ENCODE measurements around the gene BACH2.
A peak's percentile ranks its signal among the peaks of the same experiment; 100 is the strongest.
"Not testable (repeated sequence)": the region's sequence is repeated elsewhere in the genome, so short reads cannot be mapped to it uniquely, and the experiment has no call there.

The BACH2 gene

DNA sequence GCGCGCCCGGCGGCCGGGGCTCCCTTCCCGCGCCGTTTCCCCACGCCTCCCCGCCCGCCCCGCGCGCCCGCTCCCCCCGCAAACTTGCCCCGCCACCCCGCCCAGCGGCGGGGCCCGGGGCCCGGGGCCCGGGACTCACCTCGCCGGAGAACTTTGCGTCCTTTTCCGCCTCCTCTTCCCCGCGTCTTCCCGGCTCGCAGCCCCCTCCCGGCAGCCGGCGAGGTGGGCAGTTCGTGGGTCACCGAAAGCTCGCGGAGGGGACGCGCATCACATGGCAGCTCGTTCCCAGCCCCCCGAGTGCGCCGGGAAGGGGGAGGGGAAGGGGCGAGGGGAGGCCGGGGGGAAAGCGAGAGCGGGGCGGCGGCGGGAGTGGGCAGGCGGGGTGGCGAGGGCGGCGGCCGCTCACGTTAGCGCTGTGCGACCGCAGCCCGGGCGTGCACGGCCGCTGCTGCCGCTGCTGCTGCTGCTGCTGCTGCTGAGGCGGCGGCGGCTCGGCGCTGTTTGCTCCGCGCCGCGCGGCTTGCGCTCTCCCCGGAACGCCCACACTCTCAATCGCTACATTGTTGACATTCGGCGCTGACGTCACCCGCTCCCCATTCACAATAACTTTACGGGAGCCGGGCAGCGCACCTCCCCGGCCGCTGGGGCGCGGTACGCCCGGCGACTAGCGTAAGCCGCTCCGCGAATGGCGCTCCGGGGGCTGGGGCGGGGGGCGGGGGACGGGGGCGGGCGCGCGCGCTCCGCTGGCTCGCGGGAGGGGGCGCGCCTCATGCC, at the start of gene BACH2:
BACH2 (minus strand) TSS at position 503 of the 774 bp plus-strand sequence. CDS start 287,999 bp downstream, outside the sequence.
- peak; percentile 90 for DNase-seq

GRCh38 chr6:90343576-90343975, 46.9 kb upstream of the BACH2 start:
- DNase-seq = peak; percentile 41

DNA sequence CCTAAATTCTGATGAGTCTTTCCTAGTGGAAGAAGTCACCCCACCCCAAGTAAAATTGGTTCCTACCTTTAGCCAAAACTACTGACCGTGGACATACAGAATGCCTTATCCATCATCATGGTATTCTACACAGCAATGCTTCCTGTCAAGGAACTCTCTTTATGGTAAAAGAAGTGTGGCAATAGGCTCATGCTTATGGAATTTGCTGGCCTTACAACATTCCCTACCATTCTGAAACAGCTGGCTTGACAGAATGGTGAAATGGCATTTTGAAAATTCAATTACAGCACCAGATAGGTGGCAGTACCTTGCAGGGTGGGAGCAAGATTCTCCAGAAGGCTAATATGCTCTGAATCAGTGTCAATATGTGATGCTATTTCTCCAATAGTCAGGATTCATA, 41.8 kb upstream of the BACH2 start:
- DNase-seq = no peak

DNA sequence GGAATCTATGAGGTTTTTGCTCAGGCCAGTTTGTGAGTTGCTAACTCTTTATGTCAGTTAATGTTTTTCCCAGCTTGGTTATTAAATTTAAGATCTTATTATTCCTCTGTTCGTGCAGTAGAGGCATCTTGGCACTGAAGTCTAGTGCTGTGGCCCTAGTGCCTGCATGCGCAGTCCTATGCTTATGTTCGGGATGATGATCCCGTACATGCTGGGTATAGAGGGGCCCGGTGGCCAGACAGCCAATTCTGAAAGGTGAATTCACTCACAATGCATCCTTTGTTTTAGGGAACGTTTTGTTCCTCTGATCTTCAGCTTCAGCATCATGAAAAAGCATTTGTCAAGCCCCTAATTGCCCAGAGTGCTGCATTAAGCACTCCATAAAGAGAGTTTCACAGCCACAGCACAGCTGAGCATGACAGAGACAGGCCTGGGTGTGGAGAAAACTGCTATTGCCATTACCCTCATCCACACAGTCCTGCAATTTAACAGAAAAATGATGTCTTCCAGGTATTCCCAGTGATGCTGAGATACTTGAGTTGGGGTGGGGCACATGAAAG, 39.8 kb upstream of the BACH2 start:
- DNase-seq = no peak

DNA sequence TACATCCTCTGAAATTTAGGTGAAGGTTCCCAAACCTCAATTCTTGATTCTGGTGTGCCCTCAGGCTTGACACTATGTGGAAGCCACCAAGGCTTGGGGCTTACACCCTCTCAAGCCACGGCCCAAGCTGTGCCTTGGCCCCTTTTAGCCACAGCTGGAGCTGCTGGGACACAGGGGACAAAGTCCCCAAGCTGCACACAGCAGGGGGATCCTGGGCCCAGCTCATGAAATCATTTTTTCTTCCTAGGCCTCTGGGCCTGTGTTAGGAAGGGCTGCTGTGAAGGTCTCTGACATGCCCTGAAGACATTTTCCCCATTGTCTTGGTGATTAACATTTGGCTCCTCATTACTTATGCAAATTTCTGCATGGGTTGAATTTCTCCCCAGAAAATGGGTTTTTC, 37.3 kb upstream of the BACH2 start:
- DNase-seq = no peak

DNA sequence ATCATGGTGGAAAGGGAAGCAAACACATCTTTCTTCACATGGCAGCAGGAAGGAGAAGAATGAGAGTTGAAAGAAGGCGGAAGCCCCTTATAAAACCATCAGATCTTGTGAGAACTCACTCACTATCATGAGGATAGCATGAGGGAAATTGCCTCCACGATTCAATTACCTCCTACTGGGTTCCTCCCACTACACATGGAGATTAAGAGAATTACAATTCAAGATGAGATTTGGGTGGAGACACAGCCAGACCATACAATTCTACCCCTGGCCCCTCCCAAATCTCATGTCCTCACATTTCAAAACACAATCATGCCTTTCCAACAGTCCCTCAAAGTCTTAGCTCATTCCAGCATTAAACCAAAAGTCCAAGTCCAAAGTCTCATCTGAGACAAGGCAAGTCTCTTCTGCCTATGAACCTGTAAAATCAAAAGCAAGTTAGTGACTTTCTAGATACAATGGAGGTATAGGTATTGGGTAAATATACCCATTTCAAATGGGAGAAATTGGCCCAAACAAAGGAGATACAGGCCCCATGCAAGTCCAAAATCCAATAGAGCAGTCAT, 36.4 kb upstream of the BACH2 start:
- DNase-seq = not testable (repeated sequence)

DNA sequence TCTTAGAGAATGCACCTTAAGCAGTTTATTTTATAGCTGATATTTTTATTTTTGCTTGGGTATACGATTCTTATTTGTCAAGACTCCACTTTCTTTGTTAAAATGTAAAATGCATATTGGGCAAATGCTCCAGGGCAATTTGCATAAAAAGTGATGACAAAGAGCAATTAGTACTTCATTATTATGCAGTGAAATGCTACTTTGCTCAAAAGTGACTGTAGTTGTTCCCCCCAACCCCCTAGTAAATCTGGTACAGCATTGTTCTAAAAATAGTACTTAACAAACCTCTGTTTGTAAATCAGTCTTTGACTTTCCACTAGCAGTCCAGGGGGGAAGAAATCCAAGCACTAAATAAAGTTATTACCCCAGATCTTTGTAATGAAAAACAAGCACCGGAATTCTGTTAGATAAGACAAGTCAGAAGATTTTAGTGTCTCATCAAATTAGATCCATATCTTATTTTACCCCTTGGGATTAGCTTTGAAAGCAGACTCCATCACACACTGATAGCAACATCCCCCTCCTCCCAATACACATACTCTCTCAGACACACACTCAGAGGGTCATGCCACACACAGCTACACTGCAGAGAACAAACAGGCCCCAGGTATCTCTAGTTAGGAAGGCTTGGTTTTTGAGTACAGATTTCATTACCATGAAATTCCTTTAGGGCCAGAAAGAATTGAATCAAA, 32.9 kb upstream of the BACH2 start:
- no peak for DNase-seq

DNA sequence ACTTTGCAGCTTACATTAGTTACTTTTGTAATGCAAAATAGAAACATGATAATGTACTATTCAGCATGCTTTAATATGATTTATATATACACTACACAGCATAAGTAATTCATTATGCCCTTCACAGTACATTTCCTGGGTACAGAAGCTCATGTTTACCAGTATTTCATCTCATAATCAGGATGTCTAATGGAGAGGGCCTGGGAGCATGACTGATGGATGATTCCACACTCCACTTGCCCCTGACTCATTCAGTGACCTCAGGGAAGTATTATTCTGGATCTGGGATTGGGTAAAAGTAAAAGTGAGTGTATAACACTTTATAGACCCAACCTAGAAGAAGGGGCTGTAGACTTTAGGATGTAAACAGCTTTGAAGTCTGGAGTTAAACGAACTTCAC, 31.4 kb upstream of the BACH2 start:
- no peak for DNase-seq

GRCh38 chr6:90326404-90327057, 29.9 kb upstream of the BACH2 start:
- no peak for DNase-seq

- DNase-seq = no peak
Measured at GRCh38 chr6:90323706-90324105, 27.1 kb upstream of the BACH2 start.

DNA sequence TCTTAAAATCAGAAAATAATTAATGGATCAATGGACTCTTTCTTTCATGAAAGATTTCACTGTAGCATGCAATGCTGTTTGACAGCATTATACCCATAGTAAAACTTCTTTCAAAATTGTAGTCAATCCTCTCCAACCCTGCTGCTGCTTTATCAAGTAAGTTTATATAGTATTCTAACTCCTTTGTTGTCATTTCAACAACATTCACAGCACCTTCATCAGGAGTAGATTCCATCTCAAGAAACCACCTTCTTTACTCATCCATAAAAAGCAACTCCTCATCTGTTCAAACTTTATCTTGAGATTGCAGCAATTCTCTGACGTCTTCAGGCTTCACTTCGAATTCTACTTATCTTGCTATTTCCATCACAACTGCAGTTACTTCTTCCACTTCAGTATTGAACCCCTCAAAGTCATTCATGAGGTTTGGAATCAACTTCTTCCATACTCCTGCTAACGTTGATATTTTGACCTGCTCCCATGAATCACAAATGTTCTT, 26.4 kb upstream of the BACH2 start:
- DNase-seq = peak; percentile 22

DNA sequence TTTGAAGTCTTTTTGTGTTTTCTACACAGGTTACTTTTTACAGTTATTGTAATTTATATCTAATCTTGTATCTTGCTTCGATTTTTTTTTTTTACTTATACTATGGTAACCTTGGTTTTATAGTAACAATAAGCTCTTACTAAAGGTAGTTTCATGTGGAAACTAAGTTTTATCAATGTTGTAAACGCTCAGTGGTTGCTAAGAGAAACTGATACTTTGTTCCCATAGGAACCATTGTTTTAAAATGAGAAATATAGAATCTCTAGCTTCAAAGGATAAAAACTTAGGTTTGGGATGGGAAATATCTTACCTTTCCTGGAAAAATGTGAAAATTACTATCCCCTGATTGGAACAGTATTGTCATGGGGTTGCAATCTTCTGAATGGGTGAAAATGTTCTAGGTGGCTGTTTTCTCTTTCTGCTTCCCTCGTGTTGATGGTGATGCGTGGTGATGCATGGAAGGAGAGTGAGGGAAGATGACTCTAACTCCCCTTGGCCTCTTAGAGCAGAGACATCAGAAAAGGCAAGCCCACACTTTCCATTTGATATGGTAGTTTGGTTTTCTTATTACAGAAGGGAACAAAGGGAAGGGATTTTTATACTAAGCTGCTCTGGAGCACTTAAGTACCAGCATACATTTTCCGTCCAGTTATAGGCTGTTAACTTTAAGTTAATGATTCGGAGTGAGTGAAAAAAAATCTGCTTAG, 23.5 kb upstream of the BACH2 start:
- DNase-seq = no peak

DNA sequence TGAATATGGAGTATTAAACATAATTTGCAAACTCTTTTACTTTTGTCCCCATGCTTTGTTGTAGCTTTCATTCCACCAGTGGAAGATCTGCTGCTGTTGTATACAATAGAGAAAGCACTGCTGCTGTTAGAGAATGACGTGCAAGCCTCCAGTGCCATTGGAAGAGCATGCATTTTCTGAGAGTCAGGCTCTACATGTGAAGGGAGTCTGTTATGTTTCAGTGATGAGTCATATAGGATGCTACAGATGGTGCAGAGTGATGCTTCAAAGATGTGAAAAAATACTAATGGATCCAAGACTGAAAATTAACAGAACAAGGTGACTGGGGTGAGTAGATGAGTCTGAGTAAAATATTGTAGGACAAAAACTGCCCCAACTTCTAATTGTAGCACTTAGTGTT, 22.4 kb upstream of the BACH2 start:
- DNase-seq = no peak

DNA sequence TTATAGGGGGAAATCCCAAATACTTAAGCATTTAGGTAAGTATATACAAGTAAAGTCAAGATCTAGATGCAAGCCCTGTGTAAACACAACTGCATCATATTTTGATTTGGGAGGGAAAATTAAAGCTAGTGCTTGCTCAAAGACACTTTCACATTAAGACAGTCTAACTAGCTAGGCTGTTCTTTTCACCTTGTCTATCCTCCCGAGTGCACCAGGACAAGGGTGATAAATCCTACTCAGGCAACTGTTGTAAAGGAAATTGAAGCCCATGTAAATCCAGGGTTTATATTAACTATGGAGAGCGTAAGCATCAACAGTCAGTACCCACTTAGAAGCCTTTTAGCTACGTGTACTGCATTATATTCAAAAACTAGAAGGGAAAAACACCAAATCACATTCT, 19.3 kb upstream of the BACH2 start:
- DNase-seq = no peak

- no peak for DNase-seq
Measured at GRCh38 chr6:90315354-90315950, 18.8 kb upstream of the BACH2 start.

GRCh38 chr6:90314514-90314913, 17.9 kb upstream of the BACH2 start:
- DNase-seq = no peak

- DNase-seq = no peak
Measured at GRCh38 chr6:90311569-90311968, 14.9 kb upstream of the BACH2 start.

GRCh38 chr6:90305800-90306448, 9.3 kb upstream of the BACH2 start:
- DNase-seq = no peak

- no peak for DNase-seq
Measured at GRCh38 chr6:90304308-90304707, 7.7 kb upstream of the BACH2 start.

GRCh38 chr6:90303039-90303438, 6.4 kb upstream of the BACH2 start:
- no peak for DNase-seq

DNA sequence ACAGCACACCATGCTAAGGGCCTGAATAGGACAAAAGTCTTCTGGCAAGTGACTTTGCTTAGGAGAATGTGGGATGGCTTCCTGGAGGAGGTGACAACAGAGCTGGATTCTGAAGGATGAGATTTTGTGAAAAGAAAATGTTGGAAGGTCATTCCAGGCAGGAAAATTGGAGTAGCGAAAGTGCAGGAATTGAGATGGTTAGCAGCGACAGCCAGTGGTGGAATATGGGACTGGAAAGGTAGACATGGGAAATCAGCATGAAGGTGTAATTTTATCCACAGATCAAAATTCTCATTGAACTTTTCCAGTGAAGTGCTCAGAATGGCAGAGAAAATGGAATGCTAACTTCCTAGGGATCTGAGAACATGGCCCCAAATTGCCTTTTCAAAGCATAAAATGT, 5.7 kb upstream of the BACH2 start:
- DNase-seq = no peak

DNA sequence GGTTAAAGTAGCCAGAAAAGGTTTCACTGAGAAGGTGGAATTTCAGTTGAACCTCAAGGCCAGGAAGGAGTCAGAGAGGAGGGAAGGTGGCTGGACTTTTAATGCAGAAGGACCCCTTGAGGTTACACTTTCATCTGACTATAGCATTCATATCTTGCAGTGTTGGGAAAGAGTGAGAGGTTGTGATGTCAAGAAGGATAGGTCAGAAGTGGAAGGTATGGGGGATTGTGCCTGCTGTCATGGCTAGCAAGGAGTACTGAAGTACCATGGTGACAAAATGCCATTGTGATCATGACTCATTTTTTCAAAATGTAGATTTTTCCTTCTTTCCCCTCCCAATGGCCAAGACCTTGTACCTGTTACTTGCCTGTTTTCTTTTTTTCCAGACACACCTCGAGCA, 5.2 kb upstream of the BACH2 start:
- no peak for DNase-seq
